GM19468 (cell line): ENCODE measurements around the gene PHF20.
A peak's percentile ranks its signal among the peaks of the same experiment; 100 is the strongest.
"Not testable (repeated sequence)": the region's sequence is repeated elsewhere in the genome, so short reads cannot be mapped to it uniquely, and the experiment has no call there.

Experiments used
- ATAC-seq: cut with Tn5 transposase; IDR thresholded peaks from one replicate; pipeline ENCODE4 v1.9.1; 2021; ENCODE audit warnings: mild to moderate bottlenecking, moderate library complexity, moderate number of reproducible peaks; ENCODE audit not compliant: unreplicated experiment; ENCODE audit errors: extremely low read depth

PHF20 gene

DNA sequence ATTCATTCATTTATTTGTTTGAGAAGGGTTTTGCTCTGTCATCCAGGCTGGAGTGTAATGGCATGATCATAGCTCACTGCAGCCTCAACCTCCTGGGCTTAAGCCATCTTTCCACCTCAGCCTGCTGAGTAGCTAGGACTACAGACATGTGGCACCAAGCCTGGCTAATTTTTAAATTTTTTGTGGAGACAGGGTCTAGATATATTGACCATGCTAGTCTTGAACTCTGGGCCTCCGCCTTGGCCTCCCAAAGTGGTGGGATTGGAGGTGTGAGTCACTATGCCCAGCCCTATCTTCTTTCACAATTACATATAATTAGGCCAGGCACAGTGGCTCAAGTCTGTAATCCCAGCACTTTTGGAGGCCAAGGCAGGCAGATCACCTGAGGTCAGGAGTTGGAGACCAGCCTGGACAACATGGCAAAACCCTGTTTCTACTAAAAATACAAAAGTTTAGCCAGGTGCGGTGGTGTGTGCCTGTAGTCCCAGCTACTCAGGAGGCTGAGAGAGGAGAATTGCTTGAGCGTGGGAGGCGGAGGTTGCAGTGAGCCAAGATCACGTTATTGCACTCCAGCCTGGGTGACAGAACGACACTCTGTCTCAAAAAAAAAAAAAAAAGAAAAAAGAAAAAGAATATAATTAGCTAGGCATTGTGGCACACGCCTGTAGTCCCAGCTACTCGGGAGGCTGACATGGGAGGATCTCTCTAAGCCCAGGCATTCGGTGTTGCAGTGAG lies 110.8 kb downstream of the PHF20 start:
- ATAC-seq, result not testable (repeated sequence)

DNA sequence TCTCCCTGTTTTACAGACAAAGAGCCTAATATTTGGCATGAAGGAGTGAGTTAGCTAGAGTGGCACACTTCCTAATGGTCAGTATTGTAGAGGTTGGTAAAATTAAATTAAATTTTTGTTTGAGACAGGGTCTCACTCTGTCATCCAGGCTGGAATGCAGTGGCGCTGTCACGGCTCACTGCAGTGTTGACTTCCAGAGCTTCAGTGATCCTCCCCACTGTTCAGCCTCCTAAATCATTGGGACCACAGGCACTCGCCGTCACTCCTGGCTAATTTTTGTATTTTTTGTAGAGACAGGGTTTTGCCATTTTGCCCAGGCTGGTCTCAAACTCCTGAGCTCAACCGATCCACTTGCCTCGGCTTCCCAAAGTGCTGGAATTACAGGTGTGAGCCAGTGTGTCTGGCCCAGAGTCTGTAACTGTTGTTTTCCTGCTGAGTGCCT lies 111.5 kb downstream of the PHF20 start:
- no peak for ATAC-seq

DNA sequence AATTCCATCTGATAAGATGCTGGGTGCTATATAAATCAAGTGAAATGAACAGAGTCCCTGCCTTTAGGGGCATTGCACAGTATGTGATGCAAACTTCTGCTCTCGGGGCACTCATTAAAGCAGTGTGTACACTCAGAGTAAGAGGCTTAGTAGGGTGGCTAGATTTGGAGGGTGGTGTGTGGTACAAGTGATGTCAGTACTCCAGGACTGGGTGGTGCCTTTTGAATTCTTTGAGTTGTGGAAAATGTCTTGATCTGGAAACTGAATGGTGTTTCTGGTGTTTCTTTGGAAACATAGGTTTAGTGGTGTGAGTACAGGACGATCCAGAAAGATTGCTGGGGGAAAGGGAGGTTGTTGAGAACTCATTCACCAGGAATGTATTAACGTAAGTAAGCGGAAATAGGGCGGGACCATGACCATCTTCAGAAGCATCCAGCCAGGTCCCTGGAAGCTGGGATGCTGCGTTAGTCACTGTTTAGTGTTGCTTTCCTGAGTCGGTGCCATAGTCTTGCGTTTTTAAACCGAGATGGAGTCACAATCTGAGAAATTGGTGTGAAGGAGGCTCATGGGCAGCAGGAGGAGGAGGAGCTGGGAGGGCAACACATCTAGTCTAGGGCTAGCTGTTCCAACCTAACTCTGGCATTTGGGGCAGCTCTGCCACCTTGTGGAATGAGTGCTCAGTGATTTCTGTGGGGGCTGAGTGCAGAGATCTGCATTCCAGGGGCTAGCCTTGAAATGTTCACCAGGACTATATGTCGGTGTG lies 112.1 kb downstream of the PHF20 start:
- ATAC-seq, result no peak

DNA sequence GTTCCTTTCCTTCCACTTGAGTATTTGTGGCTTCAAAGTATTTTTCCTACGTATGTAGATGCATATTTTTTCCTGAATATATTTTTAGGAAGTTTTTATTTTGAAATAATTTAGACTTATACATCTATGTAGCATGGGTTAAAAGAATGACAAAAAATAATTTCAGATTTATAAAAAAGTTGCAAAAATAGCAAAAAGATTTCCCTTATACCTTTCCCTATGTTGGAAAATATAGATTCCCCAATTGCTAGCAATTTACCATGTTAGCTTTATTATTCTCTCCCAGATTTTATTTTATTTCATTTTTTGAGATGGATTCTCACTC lies 112.7 kb downstream of the PHF20 start:
- ATAC-seq, result no peak

DNA sequence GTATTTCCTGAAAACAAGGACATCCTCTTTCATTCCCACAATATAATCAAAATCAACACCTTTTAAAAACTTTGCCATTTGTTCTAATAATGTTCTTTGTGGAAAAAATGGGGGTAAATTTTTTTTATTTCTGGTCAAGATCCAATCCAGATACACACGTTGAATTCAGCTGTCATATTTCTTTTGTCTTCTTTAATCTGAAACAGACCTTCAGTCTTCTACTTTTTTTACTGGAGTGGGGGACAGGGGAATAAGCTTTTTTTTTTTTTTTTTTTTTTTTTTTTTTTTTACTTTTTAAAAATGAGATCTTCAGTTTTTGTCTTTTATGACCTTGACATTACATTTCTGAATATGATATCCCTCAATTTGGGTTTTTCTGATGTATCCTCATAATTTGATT lies 113.4 kb downstream of the PHF20 start:
- no peak for ATAC-seq

DNA sequence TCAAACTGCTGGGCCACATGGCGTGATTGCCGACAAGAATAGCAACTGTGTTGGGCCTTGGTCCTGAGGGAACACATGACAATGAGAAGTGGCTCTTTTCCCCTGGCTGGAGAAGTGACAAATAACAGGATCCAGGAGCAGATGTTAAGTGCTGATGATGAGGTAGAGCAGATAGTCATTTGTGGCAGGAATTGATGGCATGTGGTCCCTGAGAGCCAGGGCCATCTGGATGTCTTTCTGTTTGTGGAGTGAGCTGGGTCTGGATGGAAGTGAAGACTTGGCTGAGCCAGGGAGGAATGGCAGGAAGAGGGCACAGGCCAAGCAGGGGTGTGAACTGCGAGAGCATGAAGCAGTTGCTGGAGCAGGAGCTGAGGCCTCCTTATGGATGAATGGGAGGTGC lies 114.7 kb downstream of the PHF20 start:
- no peak for ATAC-seq

DNA sequence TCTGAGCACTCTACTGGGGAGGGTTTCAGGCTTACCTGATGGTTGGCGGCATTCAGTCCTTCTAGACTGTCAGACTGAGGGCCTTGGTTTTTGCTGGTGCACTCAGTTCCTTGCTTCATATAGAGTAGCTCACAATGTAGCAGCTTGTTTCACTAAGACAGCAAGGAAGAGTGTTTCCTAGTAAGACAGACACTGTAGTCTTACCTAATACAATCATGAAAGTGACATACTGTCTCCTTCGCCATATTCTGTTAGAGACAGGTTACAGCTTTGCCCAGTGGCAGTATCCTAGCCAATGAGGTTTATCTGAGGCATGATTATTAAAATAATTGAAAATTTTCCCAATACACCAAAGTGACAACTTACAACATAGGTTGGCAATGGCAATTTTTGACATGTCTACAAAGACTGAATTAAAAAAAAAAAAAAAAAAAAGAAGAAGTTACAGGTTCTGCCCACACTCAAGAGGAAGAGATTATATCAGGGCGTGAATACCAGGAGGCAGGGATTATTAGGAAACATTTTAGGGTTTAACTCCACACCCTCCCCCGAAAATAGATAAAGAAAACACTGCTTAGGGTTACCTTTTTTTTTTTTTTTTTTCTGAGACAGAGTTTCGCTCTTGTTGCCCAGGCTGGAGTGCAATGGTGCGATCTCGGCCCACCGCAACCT lies 115.7 kb downstream of the PHF20 start:
- no peak for ATAC-seq

DNA sequence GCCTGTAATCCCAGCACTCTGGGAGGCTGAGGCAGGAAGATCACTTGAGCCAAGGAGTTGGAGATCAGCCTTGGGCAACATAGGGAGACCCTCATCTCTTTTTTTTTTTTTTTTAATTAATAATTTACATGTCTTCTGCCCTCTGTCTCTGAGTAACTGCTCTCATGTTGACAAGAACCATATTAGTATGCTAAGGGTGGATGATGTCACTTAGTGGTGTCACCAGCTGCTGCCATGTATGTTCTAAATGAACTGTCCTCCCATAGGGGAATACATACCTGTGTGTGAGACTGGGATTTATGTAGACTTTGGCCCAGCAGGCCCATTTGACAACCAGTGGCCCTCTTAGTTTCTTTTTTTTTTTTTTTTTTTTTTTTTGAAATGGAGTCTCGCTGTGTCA lies 116.8 kb downstream of the PHF20 start:
- ATAC-seq, result no peak

DNA sequence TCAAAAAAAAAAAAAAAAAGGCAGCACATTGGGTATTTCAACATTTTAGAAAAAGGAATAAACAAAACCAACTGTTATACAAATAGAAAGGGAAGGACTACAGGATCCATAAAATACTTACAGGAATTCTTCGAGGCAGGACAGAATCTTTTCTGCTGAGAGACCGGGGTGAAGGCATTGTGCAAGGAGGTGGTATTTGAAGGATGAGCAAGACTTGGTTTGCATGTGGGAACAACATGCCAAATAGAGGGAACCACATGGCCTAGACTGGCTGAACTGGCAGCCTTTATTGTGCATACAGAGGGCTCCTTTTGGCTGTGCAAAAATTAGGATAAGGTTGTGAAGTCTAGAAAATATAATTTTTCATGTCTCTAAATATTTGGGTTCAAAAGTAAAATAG lies 119.6 kb downstream of the PHF20 start:
- no peak for ATAC-seq

DNA sequence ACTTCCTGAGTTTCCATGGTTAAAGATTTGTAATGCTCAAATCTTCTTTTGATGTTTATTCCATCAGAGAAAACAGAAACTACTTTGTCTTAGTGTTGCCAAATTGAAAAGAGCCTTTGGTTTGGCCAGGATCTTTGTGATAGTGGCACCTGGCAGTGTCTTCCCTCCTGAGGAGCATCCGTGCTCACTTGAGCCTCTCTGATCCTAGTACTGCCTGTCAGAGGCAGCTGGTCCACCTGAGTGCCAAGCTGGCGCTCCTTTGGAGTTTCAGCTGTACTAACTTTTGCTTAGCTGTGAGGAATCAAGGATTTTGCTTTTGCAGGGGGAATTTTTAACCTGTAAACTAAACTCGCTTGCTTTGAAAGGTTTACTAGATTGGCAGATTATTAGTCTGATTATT lies 121.1 kb downstream of the PHF20 start:
- ATAC-seq, result no peak

DNA sequence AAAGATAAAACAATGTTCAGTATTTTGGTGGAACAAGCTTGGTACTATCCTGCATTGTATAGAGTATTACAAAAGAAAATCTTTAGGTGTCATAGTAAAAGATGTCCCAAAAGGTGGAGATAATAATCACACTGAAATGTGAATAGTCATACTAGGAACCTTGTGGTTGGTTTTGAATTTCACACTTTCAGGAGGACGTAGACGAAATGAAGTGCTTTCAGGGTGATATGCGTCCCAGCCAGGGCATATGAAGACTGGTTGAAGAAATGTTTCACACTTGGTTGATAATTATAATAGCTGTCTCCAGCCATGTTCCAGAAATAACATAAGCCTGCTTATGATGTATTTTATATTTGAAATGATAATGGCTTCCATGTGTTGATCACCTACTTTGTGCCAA lies 122.1 kb downstream of the PHF20 start:
- ATAC-seq, result peak; percentile 71

DNA sequence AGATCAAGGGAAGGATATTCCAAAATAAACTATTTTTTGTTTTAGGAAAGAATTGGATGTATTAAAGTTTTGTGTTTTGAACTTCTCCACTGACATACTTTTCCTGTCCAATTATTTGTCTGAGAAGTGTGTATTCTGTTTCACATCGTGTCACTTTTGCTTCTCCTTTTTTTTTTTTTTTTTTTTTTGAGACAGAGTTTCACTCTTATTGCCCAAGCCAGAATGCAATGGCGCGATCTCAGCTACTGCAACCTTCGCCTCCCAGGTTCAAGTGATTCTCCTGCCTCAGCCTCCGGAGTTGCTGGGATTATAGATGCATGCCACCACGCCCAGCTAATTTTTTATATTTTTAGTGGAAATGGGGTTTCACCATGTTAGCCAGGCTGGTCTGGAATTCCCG lies 123.7 kb downstream of the PHF20 start:
- ATAC-seq, result not testable (repeated sequence)

DNA sequence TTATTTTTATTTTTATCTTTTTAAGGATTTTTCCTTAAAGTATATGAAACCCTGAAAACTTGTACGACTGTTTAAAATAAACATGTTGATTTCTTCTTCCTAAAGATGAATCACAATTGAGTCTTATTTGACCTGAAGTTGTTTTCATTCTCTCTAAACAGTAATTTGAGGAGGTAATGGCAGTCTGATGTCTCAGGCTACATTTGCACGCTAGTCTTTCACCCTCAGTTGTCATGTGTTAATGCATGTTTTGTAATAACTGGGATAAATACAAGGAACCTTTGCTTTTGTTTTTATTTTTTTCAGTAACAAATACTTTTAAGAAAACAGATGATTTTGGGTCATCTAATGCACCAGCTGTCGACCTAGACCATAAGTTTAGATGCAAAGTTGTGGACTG lies 127.2 kb downstream of the PHF20 start:
- no peak for ATAC-seq

DNA sequence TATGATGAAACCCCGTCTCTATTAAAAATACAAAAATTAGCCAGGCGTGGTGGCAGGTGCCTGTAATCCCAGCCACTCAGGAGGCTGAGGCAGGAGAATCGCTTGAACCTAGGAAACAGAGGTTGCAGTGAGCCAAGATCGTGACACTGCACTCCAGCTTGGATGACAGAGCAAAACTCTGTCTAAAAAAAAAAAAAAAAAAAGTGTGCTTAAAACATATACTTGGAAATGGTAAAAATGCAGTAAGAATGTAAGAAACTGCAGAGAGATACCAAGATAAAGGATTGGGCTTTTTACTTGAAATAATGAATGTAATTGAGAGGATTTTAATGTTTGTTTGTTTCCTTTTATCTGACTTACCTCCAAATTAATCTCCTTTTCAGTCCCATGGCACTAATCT lies 129.4 kb downstream of the PHF20 start:
- ATAC-seq, result not testable (repeated sequence)

DNA sequence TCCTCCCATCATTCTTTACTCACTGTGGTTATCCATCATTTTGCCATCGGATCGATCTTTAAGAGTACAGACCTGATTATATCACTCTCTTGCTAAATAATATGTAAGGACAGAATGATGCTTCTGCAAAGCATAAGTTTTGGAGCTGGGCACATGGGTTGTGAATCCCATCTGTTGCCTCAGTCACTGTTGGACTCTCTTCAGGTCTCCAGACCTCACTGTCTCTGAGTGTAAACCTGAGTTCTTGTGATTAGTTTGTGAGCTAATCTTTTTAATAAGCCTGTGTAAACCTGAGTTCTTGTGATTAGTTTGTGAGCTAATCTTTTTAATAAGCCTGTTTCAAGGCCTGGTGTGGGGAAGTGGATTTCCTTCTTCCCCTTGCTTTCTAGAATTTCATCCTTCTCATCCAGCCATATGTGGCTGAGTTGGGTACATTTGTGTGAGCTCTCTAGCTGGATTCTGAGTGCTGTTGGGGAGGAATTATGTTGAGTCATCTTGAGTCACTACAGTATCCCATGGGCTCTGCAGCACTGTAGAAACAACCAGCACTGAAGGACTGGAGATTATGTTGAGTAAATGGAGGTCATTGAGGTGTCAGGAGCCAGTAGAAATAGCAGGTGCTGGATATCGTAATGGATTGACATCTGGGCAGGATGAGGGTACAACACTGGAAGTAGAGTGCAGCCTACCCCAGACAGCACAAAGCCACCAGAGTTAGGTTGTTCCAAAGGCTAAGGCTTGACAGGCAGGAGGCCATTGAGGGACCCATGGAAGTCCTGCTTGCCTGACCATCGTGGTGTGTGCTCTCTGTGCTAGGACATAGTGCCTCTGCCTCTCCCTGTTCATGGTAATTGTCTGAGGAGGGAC lies 130.1 kb downstream of the PHF20 start:
- ATAC-seq, result no peak

DNA sequence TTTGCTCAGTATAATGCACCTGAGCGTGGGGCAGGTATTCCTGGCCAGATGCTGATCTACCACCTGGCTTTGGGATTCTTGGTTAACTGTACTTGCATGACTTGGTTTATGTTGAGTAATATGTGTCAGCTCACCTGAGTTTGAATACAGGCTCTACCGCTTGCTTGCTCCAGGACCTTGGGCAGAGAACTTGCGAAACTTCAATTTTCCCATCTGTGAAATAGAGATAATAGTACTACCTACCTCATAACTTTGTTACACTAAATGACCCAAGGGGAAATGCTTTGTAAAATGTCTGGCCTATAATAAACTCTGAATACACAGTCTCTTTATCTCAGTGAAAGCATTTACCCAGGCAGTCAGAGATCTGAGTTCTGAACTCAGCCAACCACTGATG lies 130.7 kb downstream of the PHF20 start:
- no peak for ATAC-seq

DNA sequence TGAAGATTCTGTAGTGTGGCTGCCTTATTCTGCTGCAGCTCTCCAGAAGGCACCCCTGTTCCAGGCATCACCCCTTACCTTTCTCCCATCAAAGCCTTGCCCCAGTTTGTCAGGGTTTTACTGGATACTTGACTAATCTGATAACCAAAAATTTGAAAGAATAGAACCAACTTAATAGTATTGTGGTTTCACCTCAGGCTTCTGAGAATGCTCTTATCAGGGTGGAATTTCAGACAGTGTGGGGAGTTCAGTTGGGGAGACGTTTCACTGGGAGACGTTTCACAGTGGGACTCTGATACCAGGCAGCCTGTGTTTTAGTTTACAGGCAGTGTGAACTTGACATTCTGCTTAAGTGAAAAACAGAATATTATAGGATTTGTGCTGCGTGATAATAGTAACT lies 132.0 kb downstream of the PHF20 start:
- ATAC-seq, result no peak

DNA sequence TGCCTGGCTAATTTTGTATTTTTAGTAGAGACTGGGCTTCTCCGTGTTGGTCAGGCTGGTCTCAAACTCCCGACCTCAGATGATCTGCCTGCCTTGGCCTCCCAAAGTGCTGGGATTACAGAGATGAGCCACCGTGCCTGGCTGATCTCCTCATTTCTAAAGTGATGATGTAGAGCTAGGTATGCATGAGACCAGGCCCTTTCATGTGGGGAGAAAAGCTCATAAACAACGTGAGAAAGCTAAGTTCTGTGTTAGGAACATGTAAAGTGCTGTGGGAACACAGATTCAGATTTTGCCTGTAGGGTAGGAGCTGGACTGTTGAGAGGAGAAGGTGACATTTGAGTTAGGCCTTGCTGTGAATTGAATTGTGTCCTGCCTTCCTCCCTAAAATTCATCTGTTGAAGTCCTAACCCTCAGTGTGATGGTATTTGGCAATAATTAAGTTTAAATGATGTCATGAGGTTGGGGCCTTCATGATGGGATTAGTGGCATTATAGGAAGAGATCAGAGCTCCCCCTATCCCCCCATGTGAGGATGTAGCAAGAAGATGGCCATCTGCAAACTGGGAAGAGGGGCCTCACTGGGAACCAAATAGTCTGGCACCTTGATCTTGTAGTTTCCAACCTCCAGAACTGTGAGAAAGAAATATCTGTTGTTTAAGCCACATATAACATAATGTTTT lies 133.3 kb downstream of the PHF20 start:
- no peak for ATAC-seq

DNA sequence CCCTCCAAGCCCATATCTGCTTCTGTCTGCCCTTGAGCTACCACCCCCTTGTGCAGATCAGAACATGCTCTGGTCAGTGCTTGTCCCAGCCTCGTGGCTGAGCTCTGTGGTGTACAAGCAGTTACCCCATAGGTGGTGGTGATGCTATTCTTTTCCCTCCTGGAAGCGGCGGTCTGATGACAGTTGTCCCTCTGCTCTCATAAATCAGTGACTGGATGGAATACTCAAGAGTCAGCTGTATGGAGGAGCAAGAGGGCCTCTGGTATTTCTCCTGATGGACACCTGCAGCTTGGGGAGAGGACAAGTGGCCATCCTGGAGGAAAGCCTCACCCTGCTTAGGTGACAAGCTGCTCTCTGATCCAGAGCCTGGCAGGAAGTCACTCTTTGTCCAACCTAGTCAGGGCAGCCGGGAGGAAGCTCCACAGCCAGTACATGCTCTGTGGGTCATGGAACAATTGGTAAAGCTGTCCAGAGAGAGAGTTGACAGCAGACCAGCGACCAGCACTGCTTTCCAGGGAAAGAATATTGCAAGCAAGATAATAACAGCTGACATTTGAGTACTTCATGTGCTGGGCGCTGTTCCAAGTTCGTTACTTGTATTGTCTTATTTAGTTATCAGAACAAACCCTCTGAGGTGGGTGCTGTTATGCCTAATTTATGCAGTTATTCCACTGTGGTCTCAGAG lies 135.3 kb downstream of the PHF20 start:
- no peak for ATAC-seq
